PC-3 (cell line): ENCODE data around the gene TMEM121B.

ENCODE experiments used
- CTCF ChIP-seq: fragments of 300-600 bp; sonication (generic); conservative IDR thresholded peaks from 2 replicates; pipeline ENCODE4 v1.5.1; 2017; ENCODE audit warnings: antibody characterized with exemption, low read depth, mild to moderate bottlenecking, low read length
- EZH2 ChIP-seq: fragments of 300-600 bp; sonication (generic); IDR thresholded peaks from one replicate; pipeline ENCODE4 v1.6.1; 2017; ENCODE audit warnings: antibody characterized with exemption, mild to moderate bottlenecking, low read length; ENCODE audit not compliant: unreplicated experiment

- TF ChIP-seq CTCF (no peak), EZH2 (no peak)
Measured at GRCh38 chr22:17113600-17113999, 7.6 kb downstream of the TMEM121B start.
